Measurements from ENCODE around the gene EGF.

The EGF gene

GRCh38 chr4:109996526-109996925 lies 83.8 kb downstream of the EGF start:
- Mint-ChIP-seq H3K27me3 (ENCODE audit: low read depth, poor library complexity) (peaks cover 11% of the 10 kb centered on the region), H3K4me1 (peaks cover 10% of the 10 kb centered on the region), H3K4me3 (no peak overlapping the region), H3K9me3 (no peaks in the 10 kb centered on the region), H3K36me3 (ENCODE audit: low read depth) (no peaks in the 10 kb centered on the region), H3K27ac (no peak overlapping the region)
- no peak for DNase-seq
- no peak for TF ChIP-seq CTCF (IDR thresholded peaks at IDR 0.05)

GRCh38 chr4:109998867-109999584 lies 86.3 kb downstream of the EGF start:
- no peak overlapping the region for H3K27ac Mint-ChIP-seq
- no peaks in the 10 kb centered on the region for H3K9me3 Mint-ChIP-seq
- no peaks in the 10 kb centered on the region for H3K36me3 Mint-ChIP-seq (ENCODE audit: low read depth)
- H3K4me1 Mint-ChIP-seq, result peaks cover 10% of the 10 kb centered on the region
- peaks cover 6% of the 10 kb centered on the region for H3K27me3 Mint-ChIP-seq (ENCODE audit: low read depth, poor library complexity)
- peak; percentile 79 for TF ChIP-seq CTCF (IDR thresholded peaks at IDR 0.05)
- DNase-seq, result peak; percentile 27
- no peak overlapping the region for H3K4me3 Mint-ChIP-seq

GRCh38 chr4:109999585-109999912 lies 86.9 kb downstream of the EGF start:
- TF ChIP-seq CTCF (IDR thresholded peaks at IDR 0.05), result no peak
- no peak for DNase-seq
- Mint-ChIP-seq H3K9me3 (no peaks in the 10 kb centered on the region), H3K4me1 (peaks cover 10% of the 10 kb centered on the region), H3K36me3 (ENCODE audit: low read depth) (no peaks in the 10 kb centered on the region), H3K27me3 (ENCODE audit: low read depth, poor library complexity) (peaks cover 5% of the 10 kb centered on the region), H3K4me3 (no peak overlapping the region), H3K27ac (no peak overlapping the region)

GRCh38 chr4:110002326-110002725 lies 89.6 kb downstream of the EGF start:
- Mint-ChIP-seq H3K27me3 (ENCODE audit: low read depth, poor library complexity) (peaks cover 3% of the 10 kb centered on the region), H3K4me1 (peaks cover 10% of the 10 kb centered on the region), H3K4me3 (no peak overlapping the region), H3K9me3 (no peaks in the 10 kb centered on the region), H3K27ac (no peak overlapping the region), H3K36me3 (ENCODE audit: low read depth) (no peaks in the 10 kb centered on the region)
- DNase-seq, result no peak
- TF ChIP-seq CTCF (IDR thresholded peaks at IDR 0.05), result no peak

GRCh38 chr4:110003401-110004187 lies 90.9 kb downstream of the EGF start:
- no peaks in the 10 kb centered on the region for H3K36me3 Mint-ChIP-seq (ENCODE audit: low read depth)
- H3K27ac Mint-ChIP-seq, result no peak overlapping the region
- H3K9me3 Mint-ChIP-seq, result no peaks in the 10 kb centered on the region
- no peak overlapping the region for H3K4me3 Mint-ChIP-seq
- peaks cover 3% of the 10 kb centered on the region for H3K27me3 Mint-ChIP-seq (ENCODE audit: low read depth, poor library complexity)
- DNase-seq, result no peak
- H3K4me1 Mint-ChIP-seq, result peaks cover 14% of the 10 kb centered on the region
- TF ChIP-seq CTCF (IDR thresholded peaks at IDR 0.05), result no peak
